ENCODE data around the gene TJP1.

TJP1 gene

DNA sequence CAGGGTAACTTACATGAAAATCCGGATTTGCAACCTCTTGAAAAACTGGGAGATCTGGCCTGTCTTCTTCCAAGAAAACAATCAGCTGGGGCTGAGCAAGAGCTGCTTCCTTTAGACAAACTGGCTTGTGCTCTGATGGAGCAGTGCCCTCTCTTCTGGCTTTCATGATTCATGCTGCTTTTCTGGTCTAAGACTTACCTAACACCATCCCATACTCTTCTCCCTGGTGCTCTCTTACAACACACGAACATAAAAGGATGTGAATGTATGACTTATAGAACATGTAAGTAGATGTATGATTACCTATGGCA lies 9.9 kb downstream of the TJP1 start:
- POLR2A ChIA-PET, result no interaction called here
- Histone ChIP-seq H3K4me1 (ENCODE audit: control insufficient read depth, insufficient read depth, low read length) (peaks cover 18% of the 10 kb centered on the region), H3K4me3 (ENCODE audit: low read depth, low read length) (no peak overlapping the region), H3K27ac (ENCODE audit: extremely low read depth, low read depth, low read length) (no peak overlapping the region), H3K9me3 (ENCODE audit: control insufficient read depth, insufficient read depth, low read depth, low read length) (no peaks in the 10 kb centered on the region), H3K36me3 (ENCODE audit: control insufficient read depth in 2 of 2, insufficient read depth in 1 of 2, low read length in 2 of 2) (no peaks in the 10 kb centered on the region)
- no peak for TF ChIP-seq SCRT2 (tag by site-specific recombination; IDR thresholded peaks at IDR 0.05)
- TF ChIP-seq, protein P1, sequence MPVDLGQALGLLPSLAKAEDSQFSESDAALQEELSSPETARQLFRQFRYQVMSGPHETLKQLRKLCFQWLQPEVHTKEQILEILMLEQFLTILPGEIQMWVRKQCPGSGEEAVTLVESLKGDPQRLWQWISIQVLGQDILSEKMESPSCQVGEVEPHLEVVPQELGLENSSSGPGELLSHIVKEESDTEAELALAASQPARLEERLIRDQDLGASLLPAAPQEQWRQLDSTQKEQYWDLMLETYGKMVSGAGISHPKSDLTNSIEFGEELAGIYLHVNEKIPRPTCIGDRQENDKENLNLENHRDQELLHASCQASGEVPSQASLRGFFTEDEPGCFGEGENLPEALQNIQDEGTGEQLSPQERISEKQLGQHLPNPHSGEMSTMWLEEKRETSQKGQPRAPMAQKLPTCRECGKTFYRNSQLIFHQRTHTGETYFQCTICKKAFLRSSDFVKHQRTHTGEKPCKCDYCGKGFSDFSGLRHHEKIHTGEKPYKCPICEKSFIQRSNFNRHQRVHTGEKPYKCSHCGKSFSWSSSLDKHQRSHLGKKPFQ (tag by site-specific recombination; IDR thresholded peaks at IDR 0.05), result no peak
- no peak for TF ChIP-seq ZNF510 (tag by site-specific recombination; IDR thresholded peaks at IDR 0.05; ENCODE audit: insufficient replicate concordance)
- TF ChIP-seq, protein P2, sequence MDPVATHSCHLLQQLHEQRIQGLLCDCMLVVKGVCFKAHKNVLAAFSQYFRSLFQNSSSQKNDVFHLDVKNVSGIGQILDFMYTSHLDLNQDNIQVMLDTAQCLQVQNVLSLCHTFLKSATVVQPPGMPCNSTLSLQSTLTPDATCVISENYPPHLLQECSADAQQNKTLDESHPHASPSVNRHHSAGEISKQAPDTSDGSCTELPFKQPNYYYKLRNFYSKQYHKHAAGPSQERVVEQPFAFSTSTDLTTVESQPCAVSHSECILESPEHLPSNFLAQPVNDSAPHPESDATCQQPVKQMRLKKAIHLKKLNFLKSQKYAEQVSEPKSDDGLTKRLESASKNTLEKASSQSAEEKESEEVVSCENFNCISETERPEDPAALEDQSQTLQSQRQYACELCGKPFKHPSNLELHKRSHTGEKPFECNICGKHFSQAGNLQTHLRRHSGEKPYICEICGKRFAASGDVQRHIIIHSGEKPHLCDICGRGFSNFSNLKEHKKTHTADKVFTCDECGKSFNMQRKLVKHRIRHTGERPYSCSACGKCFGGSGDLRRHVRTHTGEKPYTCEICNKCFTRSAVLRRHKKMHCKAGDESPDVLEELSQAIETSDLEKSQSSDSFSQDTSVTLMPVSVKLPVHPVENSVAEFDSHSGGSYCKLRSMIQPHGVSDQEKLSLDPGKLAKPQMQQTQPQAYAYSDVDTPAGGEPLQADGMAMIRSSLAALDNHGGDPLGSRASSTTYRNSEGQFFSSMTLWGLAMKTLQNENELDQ (tag by site-specific recombination; IDR thresholded peaks at IDR 0.05; ENCODE audit: low read depth), result no peak
- TF ChIP-seq, protein P3, sequence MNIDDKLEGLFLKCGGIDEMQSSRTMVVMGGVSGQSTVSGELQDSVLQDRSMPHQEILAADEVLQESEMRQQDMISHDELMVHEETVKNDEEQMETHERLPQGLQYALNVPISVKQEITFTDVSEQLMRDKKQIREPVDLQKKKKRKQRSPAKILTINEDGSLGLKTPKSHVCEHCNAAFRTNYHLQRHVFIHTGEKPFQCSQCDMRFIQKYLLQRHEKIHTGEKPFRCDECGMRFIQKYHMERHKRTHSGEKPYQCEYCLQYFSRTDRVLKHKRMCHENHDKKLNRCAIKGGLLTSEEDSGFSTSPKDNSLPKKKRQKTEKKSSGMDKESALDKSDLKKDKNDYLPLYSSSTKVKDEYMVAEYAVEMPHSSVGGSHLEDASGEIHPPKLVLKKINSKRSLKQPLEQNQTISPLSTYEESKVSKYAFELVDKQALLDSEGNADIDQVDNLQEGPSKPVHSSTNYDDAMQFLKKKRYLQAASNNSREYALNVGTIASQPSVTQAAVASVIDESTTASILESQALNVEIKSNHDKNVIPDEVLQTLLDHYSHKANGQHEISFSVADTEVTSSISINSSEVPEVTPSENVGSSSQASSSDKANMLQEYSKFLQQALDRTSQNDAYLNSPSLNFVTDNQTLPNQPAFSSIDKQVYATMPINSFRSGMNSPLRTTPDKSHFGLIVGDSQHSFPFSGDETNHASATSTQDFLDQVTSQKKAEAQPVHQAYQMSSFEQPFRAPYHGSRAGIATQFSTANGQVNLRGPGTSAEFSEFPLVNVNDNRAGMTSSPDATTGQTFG (tag by site-specific recombination; IDR thresholded peaks at IDR 0.05; ENCODE audit: borderline replicate concordance), result no peak
- TF ChIP-seq ZNF169 (tag by site-specific recombination; IDR thresholded peaks at IDR 0.05), result no peak
- TF ChIP-seq MYNN (tag by site-specific recombination; IDR thresholded peaks at IDR 0.05; ENCODE audit: borderline replicate concordance), result no peak
- no peak for TF ChIP-seq ZBTB20 (tag by site-specific recombination; IDR thresholded peaks at IDR 0.05)
- TF ChIP-seq KLF9 (tag by site-specific recombination; IDR thresholded peaks at IDR 0.05; ENCODE audit: low read depth), result no peak
- TF ChIP-seq, protein P4, sequence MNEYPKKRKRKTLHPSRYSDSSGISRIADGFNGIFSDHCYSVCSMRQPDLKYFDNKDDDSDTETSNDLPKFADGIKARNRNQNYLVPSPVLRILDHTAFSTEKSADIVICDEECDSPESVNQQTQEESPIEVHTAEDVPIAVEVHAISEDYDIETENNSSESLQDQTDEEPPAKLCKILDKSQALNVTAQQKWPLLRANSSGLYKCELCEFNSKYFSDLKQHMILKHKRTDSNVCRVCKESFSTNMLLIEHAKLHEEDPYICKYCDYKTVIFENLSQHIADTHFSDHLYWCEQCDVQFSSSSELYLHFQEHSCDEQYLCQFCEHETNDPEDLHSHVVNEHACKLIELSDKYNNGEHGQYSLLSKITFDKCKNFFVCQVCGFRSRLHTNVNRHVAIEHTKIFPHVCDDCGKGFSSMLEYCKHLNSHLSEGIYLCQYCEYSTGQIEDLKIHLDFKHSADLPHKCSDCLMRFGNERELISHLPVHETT (tag by site-specific recombination; IDR thresholded peaks at IDR 0.05), result no peak
- TF ChIP-seq, protein P5, sequence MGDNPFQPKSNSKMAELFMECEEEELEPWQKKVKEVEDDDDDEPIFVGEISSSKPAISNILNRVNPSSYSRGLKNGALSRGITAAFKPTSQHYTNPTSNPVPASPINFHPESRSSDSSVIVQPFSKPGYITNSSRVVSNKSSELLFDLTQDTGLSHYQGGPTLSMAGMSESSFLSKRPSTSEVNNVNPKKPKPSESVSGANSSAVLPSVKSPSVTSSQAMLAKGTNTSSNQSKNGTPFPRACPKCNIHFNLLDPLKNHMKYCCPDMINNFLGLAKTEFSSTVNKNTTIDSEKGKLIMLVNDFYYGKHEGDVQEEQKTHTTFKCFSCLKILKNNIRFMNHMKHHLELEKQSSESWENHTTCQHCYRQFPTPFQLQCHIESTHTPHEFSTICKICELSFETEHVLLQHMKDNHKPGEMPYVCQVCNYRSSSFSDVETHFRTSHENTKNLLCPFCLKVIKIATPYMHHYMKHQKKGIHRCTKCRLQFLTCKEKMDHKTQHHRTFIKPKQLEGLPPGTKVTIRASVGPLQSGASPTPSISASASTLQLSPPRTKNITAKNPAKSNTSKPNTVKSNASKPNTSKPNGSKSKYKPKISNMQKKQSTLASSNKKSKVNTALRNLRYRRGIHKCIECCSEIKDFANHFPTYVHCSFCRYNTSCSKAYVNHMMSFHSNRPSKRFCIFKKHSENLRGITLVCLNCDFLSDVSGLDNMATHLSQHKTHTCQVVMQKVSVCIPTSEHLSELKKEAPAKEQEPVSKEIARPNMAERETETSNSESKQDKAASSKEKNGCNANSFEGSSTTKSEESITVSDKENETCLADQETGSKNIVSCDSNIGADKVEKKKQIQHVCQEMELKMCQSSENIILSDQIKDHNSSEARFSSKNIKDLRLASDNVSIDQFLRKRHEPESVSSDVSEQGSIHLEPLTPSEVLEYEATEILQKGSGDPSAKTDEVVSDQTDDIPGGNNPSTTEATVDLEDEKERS (tag by site-specific recombination; IDR thresholded peaks at IDR 0.05), result no peak
- TF ChIP-seq HOXC10 (CRISPR knock-in tag; IDR thresholded peaks at IDR 0.05), result no peak
- no peak for TF ChIP-seq ZNF654 (tag by site-specific recombination; IDR thresholded peaks at IDR 0.05; ENCODE audit: low read depth)
- TF ChIP-seq ZSCAN16 (tag by site-specific recombination; IDR thresholded peaks at IDR 0.05), result no peak
- TF ChIP-seq KLF7 (tag by site-specific recombination; IDR thresholded peaks at IDR 0.05; ENCODE audit: borderline replicate concordance), result no peak
- CTCF ChIA-PET, result interaction anchor here (5.0 kb wide), 1 partner anchor 113 kb away, joined by 26 read pairs; no protein-coding TSS in a partner anchor
